H1 (cell line): ENCODE data around the gene MORN4. TPM values are rescaled to one million over a fixed set of nuclear protein-coding genes. Genes with fewer than 3 reads are reported as not detected.

Experiments used
- CTCF ChIA-PET: fragments of 300-600 bp; sonication (Branson Sonifier 250); formaldehyde crosslinking; loops from one replicate; lab custom pipeline; 2021; ENCODE audit not compliant: partially characterized antibody; lab: Charles Lee
- POLR2A ChIA-PET: fragments of 300-600 bp; sonication (Branson Sonifier 250); formaldehyde crosslinking; loops from one replicate; lab custom pipeline; 2021; ENCODE audit warnings: inconsistent platforms; ENCODE audit not compliant: partially characterized antibody; lab: Charles Lee
- DNase-seq, 2 experiments: peaks; one replicate each; pipeline versions ENCODE4 v3.0.0 to v3.0.0-alpha.2; 2010 to 2022; ENCODE audit warnings: low spot score in 2 of 2, low read depth in 1 of 2, mixed read lengths in 1 of 2
- FAIRE-seq: peaks from 2 replicates; lab custom pipeline; 2011; peaks lifted over from hg19 to GRCh38; lab: Jason Lieb, UNC
- H2AFZ ChIP-seq: 2 replicates; pipeline ENCODE4 v1.8.1; 2012; ENCODE audit warnings: low read length, inconsistent platforms
- H2AK5ac ChIP-seq: 2 replicates; pipeline ENCODE4 v1.6.1; 2013; ENCODE audit warnings: low read depth, low read length
- H2BK120ac ChIP-seq: replicated peaks from 2 replicates; pipeline ENCODE3; 2013; ENCODE audit warnings: low read depth, low read length, inconsistent platforms
- H2BK12ac ChIP-seq: 2 replicates; pipeline ENCODE4 v1.6.1; 2013; ENCODE audit warnings: low read depth, low read length
- H2BK15ac ChIP-seq: 2 replicates; pipeline ENCODE4 v1.6.1; 2013; ENCODE audit warnings: low read length
- H2BK20ac ChIP-seq: 2 replicates; pipeline ENCODE4 v1.6.1; 2013; ENCODE audit warnings: low read length
- H2BK5ac ChIP-seq: 2 replicates; pipeline ENCODE4 v1.6.1; 2013; ENCODE audit warnings: low read depth, low read length
- H3K14ac ChIP-seq: 2 replicates; pipeline ENCODE4 v1.6.1; 2013; ENCODE audit warnings: inconsistent platforms; ENCODE audit not compliant: insufficient read length
- H3K18ac ChIP-seq: 2 replicates; pipeline ENCODE4 v1.6.1; 2013; ENCODE audit warnings: low read length; ENCODE audit errors: extremely low read depth
- H3K23ac ChIP-seq: 2 replicates; pipeline ENCODE4 v1.6.1; 2013; ENCODE audit warnings: inconsistent platforms; ENCODE audit not compliant: insufficient read length
- H3K23me2 ChIP-seq: 2 replicates; pipeline ENCODE4 v1.6.1; 2013; ENCODE audit warnings: low read depth, low read length
- H3K27ac ChIP-seq: 2 replicates; pipeline ENCODE4 v1.6.1; 2011; ENCODE audit warnings: low read depth, low read length, inconsistent platforms
- H3K27me3 ChIP-seq, 4 experiments: replicated peaks in 1 of 4; 1 replicate in 1 of 4; 2 replicates in 3 of 4; pipeline versions ENCODE4 v1.6.1 to v1.8.1; 2011 to 2013; ENCODE audit warnings: low read length in 3 of 4, mild to moderate bottlenecking in 3 of 4, inconsistent platforms in 2 of 4, mixed read lengths in 2 of 4, moderate library complexity in 1 of 4; ENCODE audit not compliant: control insufficient read depth in 3 of 4, insufficient read depth in 3 of 4; ENCODE audit errors: extremely low read depth in 1 of 4
- H3K36me3 ChIP-seq, 4 experiments: 2 replicates each; pipeline versions ENCODE4 v1.6.1 to v1.8.1; 2011 to 2013; ENCODE audit warnings: mild to moderate bottlenecking in 4 of 4, low read length in 3 of 4, moderate library complexity in 2 of 4, control low read depth in 1 of 4, inconsistent platforms in 1 of 4; ENCODE audit not compliant: insufficient read depth in 4 of 4, control insufficient read depth in 2 of 4
- H3K4ac ChIP-seq: replicated peaks from 2 replicates; pipeline ENCODE3; 2013; ENCODE audit warnings: low read length, low read depth, mixed read lengths, inconsistent platforms; ENCODE audit not compliant: insufficient read length
- H3K4me1 ChIP-seq, 4 experiments: replicated peaks in 1 of 4; 1 replicate in 1 of 4; 2 replicates in 3 of 4; pipeline versions ENCODE4 v1.6.1 to v1.8.1; 2011 to 2013; ENCODE audit warnings: low read length in 3 of 4, inconsistent platforms in 2 of 4, mixed read lengths in 1 of 4; ENCODE audit not compliant: insufficient read depth in 4 of 4, control insufficient read depth in 3 of 4
- H3K4me2 ChIP-seq, 2 experiments: 2 replicates each; pipeline versions ENCODE4 v1.6.1 to v1.8.1; 2011 to 2013; ENCODE audit warnings: low read depth in 2 of 2, low read length in 2 of 2, control low read depth in 1 of 2, inconsistent platforms in 1 of 2, mild to moderate bottlenecking in 1 of 2; ENCODE audit not compliant: insufficient read depth in 1 of 2
- H3K4me3 ChIP-seq, 4 experiments: fragments of 200-600, 300-600 bp in 1 of 4; sonication (generic), shearing (Covaris generic), sonication (Bioruptor Twin) in 1 of 4; 2 replicates each; pipeline versions ENCODE4 v1.5.1 to v1.8.1; 2011 to 2016; ENCODE audit warnings: low read length in 4 of 4, low read depth in 3 of 4, control low read depth in 2 of 4, inconsistent platforms in 2 of 4, mild to moderate bottlenecking in 2 of 4, mixed read lengths in 1 of 4, moderate library complexity in 1 of 4; ENCODE audit not compliant: insufficient read depth in 2 of 4; ENCODE audit errors: extremely low read depth in 1 of 4
- H3K56ac ChIP-seq: replicated peaks from 2 replicates; pipeline ENCODE3; 2013; ENCODE audit warnings: low read depth, mild to moderate bottlenecking, mixed read lengths, low read length, inconsistent platforms; ENCODE audit not compliant: insufficient read length
- H3K79me1 ChIP-seq: 2 replicates; pipeline ENCODE4 v1.6.1; 2013; ENCODE audit warnings: low read depth, low read length, control low read depth
- H3K79me2 ChIP-seq, 2 experiments: 2 replicates each; pipeline versions ENCODE4 v1.6.1 to v1.8.1; 2012 to 2013; ENCODE audit warnings: low read length in 2 of 2, mild to moderate bottlenecking in 2 of 2, inconsistent platforms in 1 of 2; ENCODE audit not compliant: insufficient read depth in 2 of 2, control insufficient read depth in 1 of 2
- H3K9ac ChIP-seq, 4 experiments: replicated peaks in 1 of 4; 1 replicate in 1 of 4; 2 replicates in 3 of 4; pipeline versions ENCODE4 v1.6.1 to v1.8.1; 2011 to 2013; ENCODE audit warnings: low read depth in 3 of 4, low read length in 3 of 4, control low read depth in 2 of 4, mild to moderate bottlenecking in 2 of 4, moderate library complexity in 2 of 4, inconsistent platforms in 1 of 4; ENCODE audit errors: extremely low read depth in 1 of 4
- H3K9me3 ChIP-seq, 2 experiments: 2 replicates each; pipeline versions ENCODE4 v1.6.1 to v1.8.1; 2012 to 2013; ENCODE audit warnings: mild to moderate bottlenecking in 2 of 2, moderate library complexity in 2 of 2, control low read depth in 1 of 2, inconsistent platforms in 1 of 2, low read depth in 1 of 2, low read length in 1 of 2, mixed read lengths in 1 of 2; ENCODE audit not compliant: insufficient read depth in 2 of 2
- H4K20me1 ChIP-seq, 2 experiments: replicated peaks in 1 of 2; 2 replicates each; pipeline versions ENCODE3 to v1.8.1; 2011 to 2013; ENCODE audit warnings: inconsistent platforms in 2 of 2, low read length in 2 of 2, mild to moderate bottlenecking in 1 of 2; ENCODE audit not compliant: insufficient read depth in 2 of 2, control insufficient read depth in 1 of 2
- H4K5ac ChIP-seq: 2 replicates; pipeline ENCODE4 v1.6.1; 2013; ENCODE audit warnings: low read length, low read depth, mixed read lengths, inconsistent platforms; ENCODE audit not compliant: insufficient read length
- H4K8ac ChIP-seq: 2 replicates; pipeline ENCODE4 v1.8.0; 2013; ENCODE audit warnings: mild to moderate bottlenecking, moderate library complexity, low read length, inconsistent platforms; ENCODE audit not compliant: insufficient read depth; ENCODE audit errors: extremely low read depth
- H4K91ac ChIP-seq: replicated peaks from 2 replicates; pipeline ENCODE3; 2013; ENCODE audit warnings: low read length, mixed read lengths, inconsistent platforms; ENCODE audit not compliant: insufficient read length
- CREB1 ChIP-seq: IDR thresholded peaks from 2 replicates; pipeline ENCODE4 v1.6.1; 2012; ENCODE audit warnings: inconsistent platforms
- EGR1 ChIP-seq: IDR thresholded peaks from 2 replicates; pipeline ENCODE4 v1.6.1; 2011; ENCODE audit warnings: low read depth, low read length, borderline replicate concordance
- EP300 ChIP-seq, 2 experiments: IDR thresholded peaks; 1 replicate in 1 of 2; 2 replicates in 1 of 2; pipeline ENCODE4 v1.6.1; 2011 to 2012; ENCODE audit warnings: low read depth in 2 of 2, low read length in 2 of 2, mild to moderate bottlenecking in 2 of 2, borderline replicate concordance in 1 of 2, inconsistent platforms in 1 of 2, moderate library complexity in 1 of 2
- JUND ChIP-seq: IDR thresholded peaks from 2 replicates; pipeline ENCODE4 v1.6.1; 2011; ENCODE audit warnings: mild to moderate bottlenecking, improper control_type of control experiment, low read length
- KDM4A ChIP-seq: IDR thresholded peaks from one replicate; pipeline ENCODE4 v1.7.1; 2012; ENCODE audit warnings: low read depth, mild to moderate bottlenecking, moderate library complexity, low read length, inconsistent platforms; ENCODE audit not compliant: severe bottlenecking
- PHF8 ChIP-seq: fragments of 200-600 bp; sonication (generic); conservative IDR thresholded peaks from 2 replicates; pipeline ENCODE4 v1.7.1; 2012; ENCODE audit warnings: low read depth, mild to moderate bottlenecking, inconsistent platforms, low read length, moderate library complexity
- SIX5 ChIP-seq: IDR thresholded peaks from 2 replicates; pipeline ENCODE4 v1.6.1; 2011; ENCODE audit warnings: mild to moderate bottlenecking, low read depth, low read length
- SP1 ChIP-seq: IDR thresholded peaks from 2 replicates; pipeline ENCODE4 v1.6.1; 2011; ENCODE audit warnings: low read depth, low read length
- TAF1 ChIP-seq: IDR thresholded peaks from 2 replicates; pipeline ENCODE4 v1.6.1; 2011; ENCODE audit warnings: mild to moderate bottlenecking, low read depth, low read length
- WGBS, 2 experiments: shearing (Covaris generic) in 1 of 2; methylation state at CpG; one replicate each; pipeline versions ENCODE4 v1.1.6 to v1.1.7; 2013 to 2015; ENCODE audit warnings: low lambda C conversion rate in 2 of 2, mixed read lengths in 2 of 2, inconsistent platforms in 1 of 2, low coverage in 1 of 2, missing lambda C conversion rate in 1 of 2; ENCODE audit not compliant: insufficient replicate concordance in 2 of 2, insufficient coverage in 1 of 2, insufficient read length in 1 of 2; ENCODE audit errors: extremely low coverage in 1 of 2, missing lambda C conversion rate in 1 of 2; 5-methylcytosine and 5-hydroxymethylcytosine counted together
- polyA plus RNA-seq, 7 experiments: library from polyadenylated mRNA; depleted of rRNA in 3 of 7; stranded (reverse) in 5 of 7; unstranded in 2 of 7; fragments of >200 nt in 5 of 7; fragments of 200-250 nt in 2 of 7; gene quantifications; 1 replicate in 5 of 7; 2 replicates in 1 of 7; 4 replicates in 1 of 7; pipeline versions ENCODE4 v1.2.1 to v1.2.3, GENCODE V29; 2011 to 2013; ENCODE audit warnings: missing spikeins in 2 of 7, mixed read lengths in 2 of 7
- total RNA-seq: library from RNA; stranded (reverse); fragmentation: NEBNext Ultra II Directional; extraction: Animal tissue kit (Norgen Biotek cat#: 25700); gene quantifications from 2 replicates; pipeline ENCODE4 v1.2.1, GENCODE V29; 2021

The MORN4 gene
- total and polyA plus RNA-seq, 2 of the 8 experiments (the other 6 are each of a cell fraction or from before 2014, with no cell fraction given), result 13.6 to 22.0 TPM

DNA sequence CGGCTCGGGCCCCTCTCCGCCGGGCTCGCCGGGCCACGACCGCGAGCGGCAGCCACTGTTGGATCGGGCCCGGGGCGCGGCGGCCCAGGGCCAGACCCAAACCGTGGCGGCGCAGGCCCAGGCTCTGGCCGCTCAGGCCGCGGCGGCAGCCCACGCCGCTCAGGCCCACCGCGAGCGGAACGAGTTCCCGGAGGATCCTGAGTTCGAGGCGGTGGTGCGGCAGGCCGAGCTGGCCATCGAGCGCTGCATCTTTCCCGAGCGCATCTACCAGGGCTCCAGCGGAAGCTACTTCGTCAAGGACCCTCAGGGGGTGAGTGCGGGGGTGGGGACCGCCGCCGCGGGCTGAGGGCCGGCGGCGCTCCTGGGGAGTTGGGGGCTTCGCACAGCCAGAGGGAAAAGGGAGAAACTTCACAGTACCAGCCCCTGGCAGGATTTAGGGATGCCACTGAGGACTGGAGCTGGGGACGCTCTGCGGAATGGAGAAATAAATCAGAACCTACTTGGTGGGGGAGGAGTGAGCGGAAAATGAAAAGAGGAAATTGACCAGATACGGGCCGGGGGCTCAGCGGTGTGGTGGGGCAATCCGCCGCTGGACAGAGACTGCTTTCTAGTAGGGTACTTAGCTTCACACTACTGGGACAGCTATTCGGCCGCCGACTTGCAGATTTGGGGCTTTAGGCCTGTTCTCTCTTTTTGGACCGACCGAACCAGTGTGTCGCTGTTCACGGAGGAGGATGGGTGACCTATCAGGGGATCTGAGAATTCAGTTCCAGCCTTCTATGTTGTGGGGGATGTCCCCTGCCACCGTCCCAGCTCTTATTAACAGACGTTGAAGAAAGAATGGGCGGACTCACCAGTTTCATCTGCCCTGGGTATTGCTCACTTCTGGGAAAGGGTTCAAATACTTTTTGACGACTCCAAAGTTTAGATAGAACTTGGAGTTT is 7.8 kb upstream of the MORN4 start:
- Histone ChIP-seq H3K14ac (no peak overlapping the region), H3K9ac (peak overlapping the region; percentile 81 to 87 (median 84)), H3K18ac (no peak overlapping the region; the same call in none of the 2 replicates), H3K4me1 (peaks cover 0 to 9% (median 3%) of the 10 kb centered on the region in 4 experiments; a peak in 4 of 7 replicates), H2BK12ac (no peak overlapping the region), H2AK5ac (no peak overlapping the region), H4K5ac (no peak overlapping the region), H2BK20ac (no peak overlapping the region), H3K56ac (no peak overlapping the region), H2BK15ac (no peak overlapping the region), H3K23me2 (peaks cover 5% of the 10 kb centered on the region), H3K79me2 (peaks cover 0 to 39% of the 10 kb centered on the region in 2 experiments; a peak in 2 of 4 replicates), H3K4ac (no peak overlapping the region), H4K91ac (no peak overlapping the region), H3K36me3 (peaks cover 0 to 10% (median 8%) of the 10 kb centered on the region in 4 experiments; a peak in 6 of 8 replicates), H4K8ac (peak overlapping the region; percentile 94; the same call in 1 of the 2 replicates), H3K4me2 (peak overlapping the region; percentile 92 to 96), H3K27me3 (no peaks in the 10 kb centered on the region), H2AFZ (no peak overlapping the region), H3K23ac (no peak overlapping the region), H3K9me3 (no peaks in the 10 kb centered on the region), H3K79me1 (peaks cover 8% of the 10 kb centered on the region), H2BK120ac (no peak overlapping the region), H2BK5ac (no peak overlapping the region; the same call in 1 of the 2 replicates), H3K4me3 (peak overlapping the region; percentile 61 to 90 (median 71)), H4K20me1 (peaks cover 0 to 10% of the 10 kb centered on the region in 2 experiments), H3K27ac (peak overlapping the region; percentile 86; the same call in 1 of the 2 replicates)
- FAIRE-seq (no peak), DNase-seq (peak in 1 of 2 experiments; percentile 69)
- TF ChIP-seq SP1, result no peak
- peak; percentile 60 for TF ChIP-seq PHF8
- no peak for TF ChIP-seq SIX5
- TF ChIP-seq JUND, result no peak
- no peak for TF ChIP-seq CREB1
- TF ChIP-seq EP300 (IDR thresholded peaks at IDR 0.05; ENCODE audit: borderline replicate concordance in 1 of 2, low read depth in 2 of 2, low read length in 2 of 2), result no peak
- peak; percentile 8; the same call in 1 of the 2 replicates for TF ChIP-seq TAF1
- peak; percentile 87 for TF ChIP-seq EGR1
- TF ChIP-seq KDM4A, result peak; percentile 87
- ChIA-PET POLR2A (interaction anchor here (0.7 to 1.7 kb wide), 4 partner anchors 11 to 84 kb away, joined by 3 to 8 read pairs (median 4); partner anchors contain the start of gene AVPI1), CTCF (interaction anchor here (1.0 to 1.3 kb wide), 4 partner anchors 10 to 1982 kb away, joined by 3 to 6 read pairs (median 3); no protein-coding TSS in a partner anchor)
- WGBS, 2 experiments, result 4% methylated on average over 25 of the region's 67 CpGs; no CpG with 5 or more reads in 1 of the 2 experiments
